Measurements from ENCODE around the gene RUBCN. TPM values are rescaled to one million over a fixed set of nuclear protein-coding genes. Genes with fewer than 3 reads are reported as not detected.
"Not testable (repeated sequence)": the region's sequence is repeated elsewhere in the genome, so short reads cannot be mapped to it uniquely, and the experiment has no call there.

Gene RUBCN
- total and polyA plus RNA-seq, 8 donors: 12.3 to 33.0 (median 14.5) TPM

- H3K9me3 ChIP-seq; H3K27me3 ChIP-seq; H3K4me3 ChIP-seq; H3K27ac ChIP-seq; DNase-seq; H3K4me1 ChIP-seq; ATAC-seq; H3K36me3 ChIP-seq; intact Hi-C loops (cut with DNase I): not testable (repeated sequence)
These were observed 73.2 kb downstream of the RUBCN start for GRCh38 chr3:197663367-197664140.

GRCh38 chr3:197662352-197662751 is 74.4 kb downstream of the RUBCN start:
- ATAC-seq; H3K4me1 ChIP-seq; H3K36me3 ChIP-seq; intact Hi-C loops (cut with DNase I); DNase-seq; H3K27ac ChIP-seq; H3K9me3 ChIP-seq; H3K27me3 ChIP-seq; H3K4me3 ChIP-seq: not testable (repeated sequence)

- intact Hi-C loops (cut with DNase I); H3K9me3 ChIP-seq; DNase-seq; H3K27me3 ChIP-seq; H3K4me3 ChIP-seq; ATAC-seq; H3K36me3 ChIP-seq; H3K27ac ChIP-seq; H3K4me1 ChIP-seq: not testable (repeated sequence)
These were observed 74.8 kb downstream of the RUBCN start for GRCh38 chr3:197661874-197662273.

- ATAC-seq; H3K4me1 ChIP-seq; H3K9me3 ChIP-seq; H3K4me3 ChIP-seq; H3K27me3 ChIP-seq; H3K36me3 ChIP-seq; DNase-seq; H3K27ac ChIP-seq; intact Hi-C loops (cut with DNase I): not testable (repeated sequence)
These were observed 75.4 kb downstream of the RUBCN start for GRCh38 chr3:197661234-197661834.

- ATAC-seq; H3K27me3 ChIP-seq; H3K27ac ChIP-seq; H3K4me3 ChIP-seq; intact Hi-C loops (cut with DNase I); H3K9me3 ChIP-seq; H3K4me1 ChIP-seq; H3K36me3 ChIP-seq; DNase-seq: not testable (repeated sequence)
These were observed 77.0 kb downstream of the RUBCN start for GRCh38 chr3:197659701-197660100.

GRCh38 chr3:197659144-197659543 is 77.6 kb downstream of the RUBCN start:
- DNase-seq; ATAC-seq; H3K4me3 ChIP-seq; intact Hi-C loops (cut with DNase I); H3K27ac ChIP-seq; H3K9me3 ChIP-seq; H3K27me3 ChIP-seq; H3K36me3 ChIP-seq; H3K4me1 ChIP-seq: not testable (repeated sequence)

GRCh38 chr3:197658706-197659105 is 78.0 kb downstream of the RUBCN start:
- intact Hi-C loops (cut with DNase I); H3K9me3 ChIP-seq; DNase-seq; H3K27ac ChIP-seq; H3K27me3 ChIP-seq; H3K4me1 ChIP-seq; H3K4me3 ChIP-seq; H3K36me3 ChIP-seq; ATAC-seq: not testable (repeated sequence)

- H3K9me3 ChIP-seq; ATAC-seq; DNase-seq; H3K4me1 ChIP-seq; H3K27me3 ChIP-seq; intact Hi-C loops (cut with DNase I); H3K36me3 ChIP-seq; H3K4me3 ChIP-seq; H3K27ac ChIP-seq: not testable (repeated sequence)
These were observed 79.0 kb downstream of the RUBCN start for GRCh38 chr3:197657541-197658292.

GRCh38 chr3:197656960-197657359 is 79.7 kb downstream of the RUBCN start:
- H3K36me3 ChIP-seq; H3K27ac ChIP-seq; DNase-seq; H3K4me3 ChIP-seq; H3K4me1 ChIP-seq; intact Hi-C loops (cut with DNase I); H3K27me3 ChIP-seq; ATAC-seq; H3K9me3 ChIP-seq: not testable (repeated sequence)

GRCh38 chr3:197656129-197656528 is 80.6 kb downstream of the RUBCN start:
- H3K27ac ChIP-seq; H3K9me3 ChIP-seq; DNase-seq; H3K4me3 ChIP-seq; intact Hi-C loops (cut with DNase I); H3K4me1 ChIP-seq; ATAC-seq; H3K27me3 ChIP-seq; H3K36me3 ChIP-seq: not testable (repeated sequence)

- DNase-seq; H3K27ac ChIP-seq; H3K36me3 ChIP-seq; H3K4me3 ChIP-seq; H3K4me1 ChIP-seq; H3K9me3 ChIP-seq; H3K27me3 ChIP-seq; intact Hi-C loops (cut with DNase I): not testable (repeated sequence)
- peak; percentile 52 for ATAC-seq
These were observed 81.7 kb downstream of the RUBCN start for GRCh38 chr3:197654998-197655330.

GRCh38 chr3:197654090-197654997 is 82.4 kb downstream of the RUBCN start:
- H3K36me3 ChIP-seq; H3K9me3 ChIP-seq; intact Hi-C loops (cut with DNase I); H3K27me3 ChIP-seq; H3K4me1 ChIP-seq: not testable (repeated sequence)
- DNase-seq (peak in 2 of 4 donors; percentile 54 to 88), ATAC-seq (peak; percentile 99)
- Histone ChIP-seq H3K27ac (peak overlapping the region; percentile 57 to 59), H3K4me3 (peak overlapping the region in 1 of 2 donors; percentile 42)

Measured in left lung (tissue), 10 donors.